ENCODE measurements around the gene ENPP4.
"Not testable (repeated sequence)": the region's sequence is repeated elsewhere in the genome, so short reads cannot be mapped to it uniquely, and the experiment has no call there.

Gene ENPP4

GRCh38 chr6:46129629-46130511, at the start of gene ENPP4:
Gene ENPP4, plus strand, starts transcription at chr6:46129989. Its CDS starts 9,595 bp downstream, at chr6:46139584.
- peak; percentile 26 for DNase-seq

- no peak for DNase-seq
Observed at GRCh38 chr6:46080111-46080510, 49.7 kb upstream of the ENPP4 start.

- DNase-seq, result not testable (repeated sequence)
Observed at GRCh38 chr6:46085688-46086087, 44.1 kb upstream of the ENPP4 start.

GRCh38 chr6:46090115-46091079, 39.4 kb upstream of the ENPP4 start:
- peak; percentile 40 for DNase-seq

GRCh38 chr6:46091080-46091478, 38.7 kb upstream of the ENPP4 start:
- no peak for DNase-seq

- DNase-seq, result no peak
Observed at GRCh38 chr6:46095251-46095650, 34.5 kb upstream of the ENPP4 start.

GRCh38 chr6:46097366-46097765, 32.4 kb upstream of the ENPP4 start:
- DNase-seq, result no peak

GRCh38 chr6:46098678-46099077, 31.1 kb upstream of the ENPP4 start:
- no peak for DNase-seq

GRCh38 chr6:46099952-46100351, 29.8 kb upstream of the ENPP4 start:
- DNase-seq, result no peak

GRCh38 chr6:46102123-46102522, 27.7 kb upstream of the ENPP4 start:
- no peak for DNase-seq

GRCh38 chr6:46103441-46104115, 26.2 kb upstream of the ENPP4 start:
- DNase-seq, result no peak

GRCh38 chr6:46104209-46104608, 25.6 kb upstream of the ENPP4 start:
- no peak for DNase-seq

GRCh38 chr6:46105568-46105967, 24.2 kb upstream of the ENPP4 start:
- DNase-seq, result no peak

- DNase-seq, result no peak
Observed at GRCh38 chr6:46113370-46113769, 16.4 kb upstream of the ENPP4 start.

- no peak for DNase-seq
Observed at GRCh38 chr6:46115634-46116033, 14.2 kb upstream of the ENPP4 start.

GRCh38 chr6:46116289-46116688, 13.5 kb upstream of the ENPP4 start:
- DNase-seq, result no peak

- DNase-seq, result no peak
Observed at GRCh38 chr6:46118157-46118556, 11.6 kb upstream of the ENPP4 start.

- no peak for DNase-seq
Observed at GRCh38 chr6:46118836-46119235, 11.0 kb upstream of the ENPP4 start.

GRCh38 chr6:46119679-46120078, 10.1 kb upstream of the ENPP4 start:
- DNase-seq, result not testable (repeated sequence)

GRCh38 chr6:46128476-46128875, 1.3 kb upstream of the ENPP4 start:
- no peak for DNase-seq

GRCh38 chr6:46129291-46129628, 529 bp upstream of the ENPP4 start:
- DNase-seq, result no peak

- no peak for DNase-seq
Observed at GRCh38 chr6:46130666-46131065, 877 bp downstream of the ENPP4 start.

- DNase-seq, result not testable (repeated sequence)
Observed at GRCh38 chr6:46131291-46131690, 1.5 kb downstream of the ENPP4 start.

Measured in HCEC 1CT (cell line).